H1 (cell line): ENCODE data around the gene GDF9. TPM values are rescaled to one million over a fixed set of nuclear protein-coding genes. Genes with fewer than 3 reads are reported as not detected.

Experiments
- ATF2 ChIP-seq: IDR thresholded peaks from 2 replicates; pipeline ENCODE4 v1.6.1; 2012; ENCODE audit warnings: low read length, inconsistent platforms
- BACH1 ChIP-seq: IDR thresholded peaks from 2 replicates; pipeline ENCODE4 v1.6.1; 2012; ENCODE audit warnings: low read length, improper control_type of control experiment
- CBX5 ChIP-seq: fragments of 300-800, 300-1000 bp; sonication (generic); IDR thresholded peaks from 2 replicates; pipeline ENCODE4 v1.7.1; 2016; ENCODE audit warnings: antibody characterized with exemption, low read length, low read depth
- CEBPB ChIP-seq: IDR thresholded peaks from 2 replicates; pipeline ENCODE4 v1.6.1; 2012; ENCODE audit warnings: low read depth, low read length
- CREB1 ChIP-seq: IDR thresholded peaks from 2 replicates; pipeline ENCODE4 v1.6.1; 2012; ENCODE audit warnings: inconsistent platforms
- EGR1 ChIP-seq: IDR thresholded peaks from 2 replicates; pipeline ENCODE4 v1.6.1; 2011; ENCODE audit warnings: low read depth, low read length, borderline replicate concordance
- EP300 ChIP-seq, 2 experiments: IDR thresholded peaks; 1 replicate in 1 of 2; 2 replicates in 1 of 2; pipeline ENCODE4 v1.6.1; 2011 to 2012; ENCODE audit warnings: low read depth in 2 of 2, low read length in 2 of 2, mild to moderate bottlenecking in 2 of 2, borderline replicate concordance in 1 of 2, inconsistent platforms in 1 of 2, moderate library complexity in 1 of 2
- FOSL1 ChIP-seq: IDR thresholded peaks from 2 replicates; pipeline ENCODE4 v1.6.1; 2011; ENCODE audit warnings: mild to moderate bottlenecking, low read depth, low read length, moderate library complexity; ENCODE audit not compliant: insufficient read depth
- GABPA ChIP-seq: IDR thresholded peaks from 2 replicates; pipeline ENCODE4 v1.6.1; 2011; ENCODE audit warnings: mild to moderate bottlenecking, low read length, moderate library complexity, borderline replicate concordance; ENCODE audit not compliant: insufficient read depth
- GTF2F1 ChIP-seq: IDR thresholded peaks from 2 replicates; pipeline ENCODE4 v1.6.1; 2012; ENCODE audit warnings: low read depth, low read length, improper control_type of control experiment, borderline replicate concordance
- HDAC6 ChIP-seq: IDR thresholded peaks from one replicate; pipeline ENCODE4 v1.7.1; 2012; ENCODE audit warnings: low read depth, mild to moderate bottlenecking, inconsistent platforms, low read length, moderate library complexity
- MAX ChIP-seq: IDR thresholded peaks from 2 replicates; pipeline ENCODE4 v1.6.1; 2012; ENCODE audit warnings: inconsistent platforms
- NRF1 ChIP-seq: IDR thresholded peaks from 2 replicates; pipeline ENCODE4 v1.6.1; 2011; ENCODE audit warnings: mild to moderate bottlenecking, low read depth, low read length, improper control_type of control experiment
- POLR2AphosphoS5 ChIP-seq: IDR thresholded peaks from 2 replicates; pipeline ENCODE4 v1.6.1; 2011; ENCODE audit warnings: low read depth, low read length
- RAD21 ChIP-seq, 2 experiments: IDR thresholded peaks in 1 of 2; conservative IDR thresholded peaks in 1 of 2; 2 replicates each; pipeline ENCODE4 v1.6.1; 2011; ENCODE audit warnings: low read depth in 2 of 2, low read length in 2 of 2, improper control_type of control experiment in 1 of 2, inconsistent platforms in 1 of 2, mild to moderate bottlenecking in 1 of 2, moderate library complexity in 1 of 2
- RFX5 ChIP-seq: IDR thresholded peaks from 2 replicates; pipeline ENCODE4 v1.6.1; 2011; ENCODE audit warnings: low read depth, low read length, improper control_type of control experiment, borderline replicate concordance
- SIRT6 ChIP-seq: IDR thresholded peaks from one replicate; pipeline ENCODE4 v1.7.1; 2012; ENCODE audit warnings: low read length, inconsistent platforms
- SIX5 ChIP-seq: IDR thresholded peaks from 2 replicates; pipeline ENCODE4 v1.6.1; 2011; ENCODE audit warnings: mild to moderate bottlenecking, low read depth, low read length
- SP2 ChIP-seq: IDR thresholded peaks from 2 replicates; pipeline ENCODE4 v1.6.1; 2012; ENCODE audit warnings: mild to moderate bottlenecking, low read length, inconsistent platforms
- SP4 ChIP-seq: IDR thresholded peaks from 2 replicates; pipeline ENCODE4 v1.6.1; 2012; ENCODE audit warnings: low read length, inconsistent platforms
- TAF1 ChIP-seq: IDR thresholded peaks from 2 replicates; pipeline ENCODE4 v1.6.1; 2011; ENCODE audit warnings: mild to moderate bottlenecking, low read depth, low read length
- TCF12 ChIP-seq: IDR thresholded peaks from 2 replicates; pipeline ENCODE4 v1.6.1; 2011; ENCODE audit warnings: low read depth, mild to moderate bottlenecking, low read length
- ZNF274 ChIP-seq: IDR thresholded peaks from 2 replicates; pipeline ENCODE4 v1.7.0; 2012; ENCODE audit warnings: low read length, borderline replicate concordance; ENCODE audit errors: extremely low read depth
- polyA plus RNA-seq, 7 experiments: library from polyadenylated mRNA; depleted of rRNA in 3 of 7; stranded (reverse) in 5 of 7; unstranded in 2 of 7; fragments of >200 nt in 5 of 7; fragments of 200-250 nt in 2 of 7; gene quantifications; 1 replicate in 5 of 7; 2 replicates in 1 of 7; 4 replicates in 1 of 7; pipeline versions ENCODE4 v1.2.1 to v1.2.3, GENCODE V29; 2011 to 2013; ENCODE audit warnings: missing spikeins in 2 of 7, mixed read lengths in 2 of 7
- total RNA-seq: library from RNA; stranded (reverse); fragmentation: NEBNext Ultra II Directional; extraction: Animal tissue kit (Norgen Biotek cat#: 25700); gene quantifications from 2 replicates; pipeline ENCODE4 v1.2.1, GENCODE V29; 2021

GDF9 gene
- total and polyA plus RNA-seq, 2 of the 8 experiments (the other 6 are each of a cell fraction or from before 2014, with no cell fraction given): 0.14 TPM; not detected in 1

GRCh38 chr5:132866342-132867045 lies at the start of gene GDF9, which contains the start of gene UQCRQ (continued):
- TF ChIP-seq EP300 (IDR thresholded peaks at IDR 0.05; ENCODE audit: borderline replicate concordance in 1 of 2, low read depth in 2 of 2, low read length in 2 of 2): peak in 1 of 2 experiments; percentile 99; a peak in 2 of 3 replicates
- no peak for TF ChIP-seq SIRT6
- peak; percentile 82; the same call in 1 of the 2 replicates for TF ChIP-seq SP4
- 0 out of 2 replicates have a peak, but pooled peaks have one; percentile 53 for TF ChIP-seq ATF2
- no peak for TF ChIP-seq ZNF274
- no peak for TF ChIP-seq CBX5
- peak; percentile 83 for TF ChIP-seq TAF1
- TF ChIP-seq EGR1: peak; percentile 39; the same call in 1 of the 2 replicates
- no peak for TF ChIP-seq RFX5
- TF ChIP-seq MAX: peak; percentile 23; the same call in 1 of the 2 replicates
- TF ChIP-seq GTF2F1: 0 out of 2 replicates have a peak, but pooled peaks have one; percentile 9
- TF ChIP-seq RAD21 (IDR thresholded peaks at IDR 0.05 in 1 of 2, conservative IDR thresholded peaks at IDR 0.05 in 1 of 2; ENCODE audit: low read depth in 2 of 2, low read length in 2 of 2): peak; percentile 61 to 70
- peak; percentile 96 for TF ChIP-seq CREB1
- no peak for TF ChIP-seq CEBPB
- peak; percentile 90 for TF ChIP-seq GABPA
- TF ChIP-seq NRF1: no peak
- 0 out of 2 replicates have a peak, but pooled peaks have one; percentile 5 for TF ChIP-seq TCF12
- TF ChIP-seq BACH1: no peak; the same call in none of the 2 replicates
- TF ChIP-seq SIX5: 0 out of 2 replicates have a peak, but pooled peaks have one; percentile 19
- TF ChIP-seq POLR2AphosphoS5: peak; percentile 88
- TF ChIP-seq HDAC6: no peak
- no peak for TF ChIP-seq SP2
- no peak for TF ChIP-seq FOSL1
